ENCODE data around the gene CCDC57. TPM values are rescaled to one million over a fixed set of nuclear protein-coding genes. Genes with fewer than 3 reads are reported as not detected.

CCDC57 gene
- total and polyA plus RNA-seq, 9 of the 15 experiments (the other 6 are each of a cell fraction or from before 2014, with no cell fraction given), result 0.83 to 36.2 (median 13.6) TPM

DNA sequence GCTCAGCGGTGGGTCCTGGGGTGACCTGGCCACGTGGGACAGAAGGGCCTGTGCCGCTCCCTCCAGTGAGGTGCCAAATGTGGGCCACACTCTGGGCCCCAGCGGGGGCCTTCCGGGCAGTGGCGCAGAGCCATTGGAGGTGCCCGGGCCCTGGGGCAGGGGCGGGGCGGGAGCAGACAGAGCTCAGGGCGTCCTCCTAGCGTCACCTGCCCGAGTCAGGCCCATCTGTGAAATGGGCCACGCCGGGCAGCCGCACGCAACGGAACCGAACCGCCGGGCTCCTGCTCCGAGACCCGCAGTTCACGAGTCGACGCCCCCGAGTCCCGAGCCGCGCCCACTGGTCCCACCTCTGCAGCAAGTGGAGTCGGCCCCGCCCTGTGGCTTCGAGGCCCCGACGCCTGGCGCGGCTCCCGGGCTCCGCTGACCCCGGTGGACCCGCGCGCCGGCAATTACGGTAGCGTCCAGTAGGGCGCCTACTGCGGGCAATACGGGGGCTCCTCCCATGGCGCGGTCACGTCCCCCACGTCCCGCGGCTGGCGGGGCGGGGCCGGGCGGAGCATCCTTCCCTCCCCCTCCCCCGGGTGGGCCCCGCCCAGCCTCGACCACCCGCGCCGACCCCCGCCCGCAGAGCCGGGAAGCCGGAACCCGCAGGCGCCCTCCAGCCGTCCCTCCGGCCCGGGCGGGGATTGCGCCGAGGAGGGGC lies 18.1 kb upstream of the CCDC57 start (continued):
- TF ChIP-seq LEF1 (IDR thresholded peaks at IDR 0.05) (no peak; the same call in 1 of the 2 replicates), ZNF77 (CRISPR knock-in tag; IDR thresholded peaks at IDR 0.05) (no peak), TSC22D4 (tag; IDR thresholded peaks at IDR 0.05) (no peak), ZNF668 (CRISPR knock-in tag; IDR thresholded peaks at IDR 0.05) (peak; percentile 87; the same call in 1 of the 2 replicates), RNF2 (IDR thresholded peaks at IDR 0.05) (peak; percentile 94), NFXL1 (CRISPR knock-in tag; IDR thresholded peaks at IDR 0.05) (no peak), ATF1 (CRISPR knock-in tag; IDR thresholded peaks at IDR 0.05) (no peak), ATF1 (tag; IDR thresholded peaks at IDR 0.05) (peak; percentile 64; the same call in 1 of the 2 replicates), ZBED1 (IDR thresholded peaks at IDR 0.05) (no peak), RUNX1 (IDR thresholded peaks at IDR 0.05; ENCODE audit: low read depth) (no peak), TARDBP (IDR thresholded peaks at IDR 0.05) (peak; percentile 63; the same call in 1 of the 2 replicates), JUN (IDR thresholded peaks at IDR 0.05; ENCODE audit: borderline replicate concordance, low read depth, low read length) (0 out of 2 replicates have a peak, but pooled peaks have one; percentile 9), JUN (CRISPR knock-in tag; IDR thresholded peaks at IDR 0.05; ENCODE audit: borderline replicate concordance) (no peak), ZBTB26 (CRISPR knock-in tag; IDR thresholded peaks at IDR 0.05) (no peak), LCOR (CRISPR knock-in tag; IDR thresholded peaks at IDR 0.05) (peak; percentile 54; the same call in 1 of the 2 replicates), ETS2 (tag; IDR thresholded peaks at IDR 0.05; ENCODE audit: borderline replicate concordance, poor library complexity, severe bottlenecking) (no peak), CCNT2 (IDR thresholded peaks at IDR 0.05; ENCODE audit: borderline replicate concordance, extremely low read depth, insufficient read length, low read depth, low read length) (peak; percentile 95), AFF4 (CRISPR knock-in tag; IDR thresholded peaks at IDR 0.05) (peak; percentile 56; the same call in 1 of the 2 replicates), KDM4B (IDR thresholded peaks at IDR 0.05; ENCODE audit: borderline replicate concordance in 2 of 2, low read depth in 1 of 2) (0 out of 4 replicates have a peak, but pooled peaks of 1 of the 2 experiments have one; percentile 56), HCFC1 (IDR thresholded peaks at IDR 0.05; ENCODE audit: low read depth, low read length) (peak; percentile 36)
- TF ChIP-seq, protein P1, sequence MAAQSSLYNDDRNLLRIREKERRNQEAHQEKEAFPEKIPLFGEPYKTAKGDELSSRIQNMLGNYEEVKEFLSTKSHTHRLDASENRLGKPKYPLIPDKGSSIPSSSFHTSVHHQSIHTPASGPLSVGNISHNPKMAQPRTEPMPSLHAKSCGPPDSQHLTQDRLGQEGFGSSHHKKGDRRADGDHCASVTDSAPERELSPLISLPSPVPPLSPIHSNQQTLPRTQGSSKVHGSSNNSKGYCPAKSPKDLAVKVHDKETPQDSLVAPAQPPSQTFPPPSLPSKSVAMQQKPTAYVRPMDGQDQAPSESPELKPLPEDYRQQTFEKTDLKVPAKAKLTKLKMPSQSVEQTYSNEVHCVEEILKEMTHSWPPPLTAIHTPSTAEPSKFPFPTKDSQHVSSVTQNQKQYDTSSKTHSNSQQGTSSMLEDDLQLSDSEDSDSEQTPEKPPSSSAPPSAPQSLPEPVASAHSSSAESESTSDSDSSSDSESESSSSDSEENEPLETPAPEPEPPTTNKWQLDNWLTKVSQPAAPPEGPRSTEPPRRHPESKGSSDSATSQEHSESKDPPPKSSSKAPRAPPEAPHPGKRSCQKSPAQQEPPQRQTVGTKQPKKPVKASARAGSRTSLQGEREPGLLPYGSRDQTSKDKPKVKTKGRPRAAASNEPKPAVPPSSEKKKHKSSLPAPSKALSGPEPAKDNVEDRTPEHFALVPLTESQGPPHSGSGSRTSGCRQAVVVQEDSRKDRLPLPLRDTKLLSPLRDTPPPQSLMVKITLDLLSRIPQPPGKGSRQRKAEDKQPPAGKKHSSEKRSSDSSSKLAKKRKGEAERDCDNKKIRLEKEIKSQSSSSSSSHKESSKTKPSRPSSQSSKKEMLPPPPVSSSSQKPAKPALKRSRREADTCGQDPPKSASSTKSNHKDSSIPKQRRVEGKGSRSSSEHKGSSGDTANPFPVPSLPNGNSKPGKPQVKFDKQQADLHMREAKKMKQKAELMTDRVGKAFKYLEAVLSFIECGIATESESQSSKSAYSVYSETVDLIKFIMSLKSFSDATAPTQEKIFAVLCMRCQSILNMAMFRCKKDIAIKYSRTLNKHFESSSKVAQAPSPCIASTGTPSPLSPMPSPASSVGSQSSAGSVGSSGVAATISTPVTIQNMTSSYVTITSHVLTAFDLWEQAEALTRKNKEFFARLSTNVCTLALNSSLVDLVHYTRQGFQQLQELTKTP (IDR thresholded peaks at IDR 0.05; ENCODE audit: low read depth in 1 of 2, partially characterized antibody in 2 of 2), result peak in 1 of 2 experiments; percentile 32
